Measurements from ENCODE around the gene HDAC8. TPM values are rescaled to one million over a fixed set of nuclear protein-coding genes. Genes with fewer than 3 reads are reported as not detected.
"Not testable (repeated sequence)": the region's sequence is repeated elsewhere in the genome, so short reads cannot be mapped to it uniquely, and the experiment has no call there.

The HDAC8 gene
- total RNA-seq, 1 experiment from 2014 or later, result 21.4 TPM

GRCh38 chrX:72408885-72409284 lies 163.8 kb downstream of the HDAC8 start:
- Mint-ChIP-seq H3K36me3 (ENCODE audit: insufficient read depth in 1 of 3, low read depth in 3 of 3) (peaks cover 5 to 17% (median 10%) of the 10 kb centered on the region in 3 experiments; a peak in 5 of 7 replicates), H3K4me3 (no peak overlapping the region), H3K27ac (no peak overlapping the region), H3K4me1 (0 out of 4 replicates have a peak, but pooled peaks cover 0 to 4% of the 10 kb centered on the region in 2 experiments), H3K27me3 (ENCODE audit: low read depth) (no peaks in the 10 kb centered on the region), H3K9me3 (peaks cover 76 to 77% of the 10 kb centered on the region in 2 experiments)
- no peaks in the 10 kb centered on the region for H3K4me1 ChIP-seq (ENCODE audit: insufficient read depth, low read length)
- no peak overlapping the region for H3K4ac ChIP-seq (ENCODE audit: low read depth, low read length)
- H2BK120ac ChIP-seq (ENCODE audit: low read depth, low read length, poor library complexity, severe bottlenecking), result no peak overlapping the region
- H2AK5ac ChIP-seq (ENCODE audit: insufficient read length, low read length), result no peak overlapping the region
- H4K20me1 ChIP-seq (ENCODE audit: control insufficient read depth, insufficient read depth, insufficient read length), result no peaks in the 10 kb centered on the region
- H3K23me2 ChIP-seq (ENCODE audit: insufficient read length, low read depth, low read length, poor library complexity, severe bottlenecking), result no peaks in the 10 kb centered on the region
- DNase-seq, result no peak
- H3K79me1 ChIP-seq (ENCODE audit: insufficient read depth, low read depth, low read length, poor library complexity, severe bottlenecking), result no peaks in the 10 kb centered on the region
- no peak overlapping the region for H2BK20ac ChIP-seq (ENCODE audit: low read depth, low read length, poor library complexity, severe bottlenecking)
- no peaks in the 10 kb centered on the region for H3K27me3 ChIP-seq (ENCODE audit: insufficient read depth, low read length)
- no peak overlapping the region for H3K27ac ChIP-seq (ENCODE audit: insufficient read length, low read depth, low read length)
- no peak overlapping the region for H3K56ac ChIP-seq (ENCODE audit: insufficient read length, low read depth, low read length)
- no peak overlapping the region for H3K23ac ChIP-seq (ENCODE audit: insufficient read length, low read depth, low read length)
- no CpG with 5 or more reads among the region's 2 CpGs for WGBS (ENCODE audit: extremely low coverage, insufficient read length, low lambda C conversion rate)
- 0 out of 2 replicates have a peak, but pooled peaks cover 1% of the 10 kb centered on the region for H3K79me2 ChIP-seq (ENCODE audit: insufficient read depth, low read length)
- no peak overlapping the region for H2BK12ac ChIP-seq (ENCODE audit: insufficient read length, low read depth, low read length)
- H3K18ac ChIP-seq (ENCODE audit: insufficient read length, low read depth, low read length), result no peak overlapping the region
- H3K9me3 ChIP-seq (ENCODE audit: control insufficient read depth, low read depth, low read length), result peaks cover 10% of the 10 kb centered on the region
- no peak overlapping the region for H2AFZ ChIP-seq (ENCODE audit: low read length)
- H3K9ac ChIP-seq (ENCODE audit: extremely low read depth, insufficient read length, low read length), result no peak overlapping the region
- H3K14ac ChIP-seq (ENCODE audit: insufficient read depth, low read length), result no peak overlapping the region
- no peak overlapping the region for H2BK15ac ChIP-seq (ENCODE audit: low read depth, low read length)
- H4K5ac ChIP-seq (ENCODE audit: insufficient read length, low read depth, low read length), result no peak overlapping the region
- no peak overlapping the region for H4K8ac ChIP-seq (replicated peaks; ENCODE audit: insufficient read length, low read depth, low read length)
- no peak overlapping the region for H2BK5ac ChIP-seq (ENCODE audit: insufficient read length, low read length)
- H4K91ac ChIP-seq (ENCODE audit: insufficient read length, low read depth, low read length), result no peak overlapping the region
- no peak for TF ChIP-seq CTCF (conservative IDR thresholded peaks at IDR 0.05)
- no peak overlapping the region for H3T11ph ChIP-seq (ENCODE audit: low read length)
- H3K4me2 ChIP-seq (ENCODE audit: insufficient read depth, insufficient read length, low read length), result no peak overlapping the region

- not testable (repeated sequence) for H4K5ac ChIP-seq (ENCODE audit: insufficient read length, low read depth, low read length); H4K20me1 ChIP-seq (ENCODE audit: control insufficient read depth, insufficient read depth, insufficient read length); H3K18ac ChIP-seq (ENCODE audit: insufficient read length, low read depth, low read length); H2AFZ ChIP-seq (ENCODE audit: low read length); H3K79me1 ChIP-seq (ENCODE audit: insufficient read depth, low read depth, low read length, poor library complexity, severe bottlenecking); H3K27me3 Mint-ChIP-seq (ENCODE audit: low read depth); H2AK5ac ChIP-seq (ENCODE audit: insufficient read length, low read length); H2BK12ac ChIP-seq (ENCODE audit: insufficient read length, low read depth, low read length); H3K79me2 ChIP-seq (ENCODE audit: insufficient read depth, low read length); H2BK15ac ChIP-seq (ENCODE audit: low read depth, low read length); H3K4me2 ChIP-seq (ENCODE audit: insufficient read depth, insufficient read length, low read length); H4K91ac ChIP-seq (ENCODE audit: insufficient read length, low read depth, low read length); H4K8ac ChIP-seq (replicated peaks; ENCODE audit: insufficient read length, low read depth, low read length); H3T11ph ChIP-seq (ENCODE audit: low read length); H3K23ac ChIP-seq (ENCODE audit: insufficient read length, low read depth, low read length); DNase-seq; H3K4ac ChIP-seq (ENCODE audit: low read depth, low read length); H3K14ac ChIP-seq (ENCODE audit: insufficient read depth, low read length); H3K23me2 ChIP-seq (ENCODE audit: insufficient read length, low read depth, low read length, poor library complexity, severe bottlenecking); H2BK120ac ChIP-seq (ENCODE audit: low read depth, low read length, poor library complexity, severe bottlenecking); H3K4me3 Mint-ChIP-seq; H3K27me3 ChIP-seq (ENCODE audit: insufficient read depth, low read length); H3K27ac ChIP-seq (ENCODE audit: insufficient read length, low read depth, low read length); H3K4me1 Mint-ChIP-seq; H3K56ac ChIP-seq (ENCODE audit: insufficient read length, low read depth, low read length); H3K27ac Mint-ChIP-seq; H3K36me3 Mint-ChIP-seq (ENCODE audit: insufficient read depth in 1 of 3, low read depth in 3 of 3); H3K9ac ChIP-seq (ENCODE audit: extremely low read depth, insufficient read length, low read length); H2BK5ac ChIP-seq (ENCODE audit: insufficient read length, low read length); H2BK20ac ChIP-seq (ENCODE audit: low read depth, low read length, poor library complexity, severe bottlenecking); H3K4me1 ChIP-seq (ENCODE audit: insufficient read depth, low read length)
- H3K9me3 ChIP-seq (ENCODE audit: control insufficient read depth, low read depth, low read length), result peaks cover 19% of the 10 kb centered on the region
- no CpG with 5 or more reads among the region's 2 CpGs for WGBS (ENCODE audit: extremely low coverage, insufficient read length, low lambda C conversion rate)
- peaks cover 66 to 71% of the 10 kb centered on the region in 2 experiments for H3K9me3 Mint-ChIP-seq
Observed at GRCh38 chrX:72405136-72405535, 167.5 kb downstream of the HDAC8 start.
